Right atrium auricular region (tissue), 2 donors: ENCODE measurements around the gene STX19. TPM values are rescaled to one million over a fixed set of nuclear protein-coding genes. Genes with fewer than 3 reads are reported as not detected.
A peak's percentile ranks its signal among the peaks of the same experiment; 100 is the strongest.
"Not testable (repeated sequence)": the region's sequence is repeated elsewhere in the genome, so short reads cannot be mapped to it uniquely, and the experiment has no call there.

ENCODE experiments used
- DNase-seq: peaks from one replicate; pipeline ENCODE4 v3.0.0-alpha.2; 2019; ENCODE audit warnings: low spot score
- H3K27ac ChIP-seq, 2 donors: fragments of 200-600 bp; sonication (generic); 1 replicate in 1 of 2; 2 replicates in 1 of 2; pipeline ENCODE4 v1.5.1; 2016 to 2019
- H3K27me3 ChIP-seq, 2 donors: fragments of 200-600 bp; sonication (generic); one replicate each; pipeline versions ENCODE4 v1.5.1 to v1.6.0; 2017 to 2019
- H3K36me3 ChIP-seq: fragments of 200-600 bp; sonication (generic); one replicate; pipeline ENCODE4 v1.5.1; 2016
- H3K4me1 ChIP-seq, 2 donors: fragments of 200-600 bp; sonication (generic); one replicate each; pipeline versions ENCODE4 v1.5.1 to v1.6.0; 2017 to 2019
- H3K4me3 ChIP-seq, 2 donors: fragments of 200-600 bp; sonication (generic); 1 replicate in 1 of 2; 2 replicates in 1 of 2; pipeline ENCODE4 v1.5.1; 2017 to 2019; ENCODE audit warnings: mild to moderate bottlenecking in 1 of 2, moderate library complexity in 1 of 2
- H3K9me3 ChIP-seq, 2 donors: fragments of 200-600 bp; sonication (generic); one replicate each; pipeline ENCODE4 v1.5.1; 2019
- total RNA-seq, 2 donors: library from RNA; depleted of rRNA; stranded (reverse); fragments of >200 nt; gene quantifications; one replicate each; pipeline ENCODE4 v1.1.0, GENCODE V29; 2016
- TF ChIP-seq, protein P1 (sequence below), 2 donors: fragments of 200-600 bp; sonication (generic); IDR thresholded peaks; one replicate each; pipeline ENCODE4 v1.5.1; 2019; ENCODE audit warnings: antibody characterized with exemption in 2 of 2

The STX19 gene
- total RNA-seq, 2 donors from 2014 or later, result not detected

DNA sequence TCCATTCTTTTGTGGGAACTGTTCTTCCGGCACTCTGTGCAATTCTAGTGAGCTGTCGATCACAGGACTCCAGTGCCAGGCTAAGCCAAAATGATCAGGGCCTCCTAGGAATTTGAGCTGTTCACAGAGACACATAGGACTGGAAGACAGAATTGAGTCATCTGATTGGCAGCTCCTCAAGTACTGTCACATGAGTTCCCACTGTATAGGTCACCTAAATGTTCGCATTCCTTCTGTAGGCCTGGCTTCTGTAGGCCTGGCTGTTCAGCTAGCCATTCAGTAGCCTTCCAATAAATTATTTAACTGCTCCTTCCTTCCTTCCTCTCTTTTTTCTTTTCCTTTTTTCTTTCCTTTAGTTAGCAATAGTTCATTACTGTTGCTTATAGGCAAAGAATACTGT lies 59.0 kb downstream of the STX19 start:
- H3K4me1 ChIP-seq, result peaks cover 0 to 35% of the 10 kb centered on the region in 2 donors
- no peaks in the 10 kb centered on the region for H3K36me3 ChIP-seq
- no peaks in the 10 kb centered on the region for H3K9me3 ChIP-seq
- DNase-seq, result no peak
- H3K4me3 ChIP-seq, result no peak overlapping the region
- TF ChIP-seq, protein P1, sequence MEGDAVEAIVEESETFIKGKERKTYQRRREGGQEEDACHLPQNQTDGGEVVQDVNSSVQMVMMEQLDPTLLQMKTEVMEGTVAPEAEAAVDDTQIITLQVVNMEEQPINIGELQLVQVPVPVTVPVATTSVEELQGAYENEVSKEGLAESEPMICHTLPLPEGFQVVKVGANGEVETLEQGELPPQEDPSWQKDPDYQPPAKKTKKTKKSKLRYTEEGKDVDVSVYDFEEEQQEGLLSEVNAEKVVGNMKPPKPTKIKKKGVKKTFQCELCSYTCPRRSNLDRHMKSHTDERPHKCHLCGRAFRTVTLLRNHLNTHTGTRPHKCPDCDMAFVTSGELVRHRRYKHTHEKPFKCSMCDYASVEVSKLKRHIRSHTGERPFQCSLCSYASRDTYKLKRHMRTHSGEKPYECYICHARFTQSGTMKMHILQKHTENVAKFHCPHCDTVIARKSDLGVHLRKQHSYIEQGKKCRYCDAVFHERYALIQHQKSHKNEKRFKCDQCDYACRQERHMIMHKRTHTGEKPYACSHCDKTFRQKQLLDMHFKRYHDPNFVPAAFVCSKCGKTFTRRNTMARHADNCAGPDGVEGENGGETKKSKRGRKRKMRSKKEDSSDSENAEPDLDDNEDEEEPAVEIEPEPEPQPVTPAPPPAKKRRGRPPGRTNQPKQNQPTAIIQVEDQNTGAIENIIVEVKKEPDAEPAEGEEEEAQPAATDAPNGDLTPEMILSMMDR (IDR thresholded peaks at IDR 0.05), result no peak
- H3K27ac ChIP-seq, result peak overlapping the region in 1 of 2 donors; percentile 16
- no peaks in the 10 kb centered on the region for H3K27me3 ChIP-seq

GRCh38 chr3:93965106-93965505 lies 63.3 kb downstream of the STX19 start:
- H3K27ac ChIP-seq, H3K27me3 ChIP-seq, H3K4me3 ChIP-seq, H3K9me3 ChIP-seq, DNase-seq, H3K36me3 ChIP-seq: not testable (repeated sequence)
- H3K4me1 ChIP-seq, result peaks cover 0 to 15% of the 10 kb centered on the region in 2 donors

Other genes with a start within 250 kb of the STX19 start
- gene PROS1, start 54.7 kb downstream of the STX19 start, total RNA-seq, result 10 to 100 TPM; 77.7 to 94.0 TPM
- 1 to 10 TPM; 3.5 to 4.3 TPM for gene ARL13B, start 48.4 kb downstream of the STX19 start, total RNA-seq
- gene DHFR2, start 34.3 kb upstream of the STX19 start, total RNA-seq, result 1 to 10 TPM; 3.2 to 3.6 TPM
- 1 to 10 TPM; 6.1 to 6.6 TPM for gene NSUN3, start 34.5 kb upstream of the STX19 start, total RNA-seq